ENCODE measurements around the gene ACTN1.
"Not testable (repeated sequence)": the region's sequence is repeated elsewhere in the genome, so short reads cannot be mapped to it uniquely, and the experiment has no call there.

The ACTN1 gene

DNA sequence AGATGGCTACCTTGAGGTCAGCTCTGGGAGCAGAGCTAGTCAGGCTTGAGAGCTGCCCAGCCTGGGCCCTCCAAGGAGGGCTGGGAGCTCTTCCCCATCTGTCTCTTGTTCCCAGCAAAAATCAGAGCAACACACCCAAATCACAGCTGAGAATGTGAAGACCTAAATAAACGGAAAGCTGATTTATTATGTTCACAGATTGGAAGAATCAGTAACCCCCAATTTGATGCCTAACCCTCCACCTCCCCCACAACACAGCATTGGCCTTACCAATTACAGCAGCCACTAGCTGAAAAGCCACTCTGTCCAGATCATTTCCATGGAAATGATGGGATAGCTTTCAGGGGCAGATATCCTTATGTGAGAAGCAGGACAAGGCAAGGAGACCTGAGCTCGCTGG, 7.1 kb upstream of the ACTN1 start:
- DNase-seq, result no peak

DNA sequence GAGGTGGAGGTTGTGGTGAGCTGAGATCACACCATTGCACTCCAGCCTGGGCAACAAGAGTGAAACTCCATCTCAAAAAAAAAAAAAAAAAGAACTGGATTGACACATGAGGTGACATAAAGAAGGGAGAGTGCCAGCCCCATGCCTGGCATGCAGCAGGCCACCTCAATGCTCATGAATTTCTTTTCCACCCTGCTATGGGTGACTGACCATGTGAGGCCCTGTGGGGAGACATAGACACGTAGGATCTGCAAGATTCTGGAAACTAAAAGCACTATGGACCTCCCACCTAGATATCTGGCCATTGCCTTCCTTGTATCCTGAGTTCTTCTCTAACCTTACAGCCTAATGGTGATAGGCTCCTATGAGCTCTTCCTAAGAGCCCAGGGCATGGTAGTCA, 5.6 kb upstream of the ACTN1 start:
- no peak for DNase-seq

DNA sequence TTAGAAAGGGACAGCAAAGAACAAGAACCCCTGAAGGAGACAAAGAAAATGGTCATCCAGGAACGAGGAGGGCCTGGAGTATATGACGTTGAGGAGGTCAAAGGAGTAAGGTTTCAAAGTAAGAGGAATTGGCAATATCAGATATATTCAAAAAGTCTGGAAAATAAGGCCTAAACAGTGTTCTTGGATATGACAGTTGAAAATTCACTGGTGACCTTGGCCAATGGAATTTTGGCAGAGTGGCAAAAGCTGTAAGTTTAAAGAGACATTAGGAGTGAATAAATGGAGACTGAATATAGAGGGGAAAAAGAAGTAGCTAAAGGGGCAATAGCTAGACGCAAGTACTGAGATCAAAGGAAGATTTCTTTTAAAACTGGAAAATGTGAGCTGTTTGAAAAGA, 4.1 kb upstream of the ACTN1 start:
- DNase-seq, result no peak

DNA sequence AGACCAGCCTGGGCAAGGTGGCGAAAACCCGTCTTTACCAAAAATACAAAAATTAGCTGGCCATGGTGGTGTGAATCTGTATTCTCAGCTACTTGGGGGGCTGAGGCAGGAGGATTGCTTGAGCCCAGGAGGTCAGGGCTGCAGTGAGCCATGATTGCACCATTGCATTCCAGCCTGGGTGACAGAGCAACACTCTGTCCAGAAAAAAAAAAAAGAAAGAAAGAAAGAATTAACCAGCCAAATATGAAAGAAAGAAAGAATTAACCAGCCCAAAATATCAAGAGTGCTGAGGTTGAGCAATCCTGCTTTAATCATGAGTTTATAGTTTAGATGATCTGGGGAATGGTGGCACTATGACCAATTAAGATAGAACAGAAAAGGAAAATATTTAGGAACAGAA, 3.5 kb upstream of the ACTN1 start:
- DNase-seq, result no peak

DNA sequence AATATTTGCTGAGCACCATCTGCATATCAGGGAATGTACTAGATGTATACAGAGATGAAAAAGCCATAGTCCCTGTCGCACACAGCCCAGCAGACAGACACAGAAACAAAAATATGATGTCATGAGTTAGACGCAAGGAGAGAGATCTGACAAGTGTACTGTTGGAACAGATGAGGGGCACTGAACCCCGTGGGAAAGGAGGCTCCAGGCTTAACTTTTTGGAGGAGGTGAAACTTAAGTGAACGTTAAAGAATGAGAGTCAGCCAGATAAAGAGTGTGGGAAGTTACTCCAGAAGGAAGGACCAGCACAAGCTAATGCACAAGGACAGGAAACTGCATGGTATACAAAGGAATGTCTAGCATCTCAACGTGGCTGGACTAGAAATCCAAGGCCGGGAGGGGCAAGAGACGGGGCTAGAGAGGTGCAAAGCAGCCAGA, 2.5 kb upstream of the ACTN1 start:
- DNase-seq, result no peak

DNA sequence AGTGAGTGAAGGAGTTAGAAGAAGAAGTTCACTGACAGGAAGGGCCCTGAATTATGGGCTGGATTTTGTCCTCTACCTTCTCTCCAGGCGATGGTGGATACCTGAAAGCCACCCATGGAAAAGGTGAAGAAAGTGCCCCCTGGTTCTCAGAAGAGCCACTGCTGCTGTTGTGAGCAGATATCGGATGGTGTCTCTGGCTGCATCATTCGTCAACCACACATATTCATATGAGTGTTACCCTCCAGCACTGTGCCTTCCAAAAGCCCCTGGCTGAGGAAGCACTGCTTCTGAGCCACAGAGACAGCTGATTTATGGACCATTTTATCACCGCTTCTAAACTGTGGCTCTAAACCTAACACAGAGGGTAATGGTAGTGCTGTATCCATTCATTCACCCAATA, 2.0 kb upstream of the ACTN1 start:
- DNase-seq, result no peak

DNA sequence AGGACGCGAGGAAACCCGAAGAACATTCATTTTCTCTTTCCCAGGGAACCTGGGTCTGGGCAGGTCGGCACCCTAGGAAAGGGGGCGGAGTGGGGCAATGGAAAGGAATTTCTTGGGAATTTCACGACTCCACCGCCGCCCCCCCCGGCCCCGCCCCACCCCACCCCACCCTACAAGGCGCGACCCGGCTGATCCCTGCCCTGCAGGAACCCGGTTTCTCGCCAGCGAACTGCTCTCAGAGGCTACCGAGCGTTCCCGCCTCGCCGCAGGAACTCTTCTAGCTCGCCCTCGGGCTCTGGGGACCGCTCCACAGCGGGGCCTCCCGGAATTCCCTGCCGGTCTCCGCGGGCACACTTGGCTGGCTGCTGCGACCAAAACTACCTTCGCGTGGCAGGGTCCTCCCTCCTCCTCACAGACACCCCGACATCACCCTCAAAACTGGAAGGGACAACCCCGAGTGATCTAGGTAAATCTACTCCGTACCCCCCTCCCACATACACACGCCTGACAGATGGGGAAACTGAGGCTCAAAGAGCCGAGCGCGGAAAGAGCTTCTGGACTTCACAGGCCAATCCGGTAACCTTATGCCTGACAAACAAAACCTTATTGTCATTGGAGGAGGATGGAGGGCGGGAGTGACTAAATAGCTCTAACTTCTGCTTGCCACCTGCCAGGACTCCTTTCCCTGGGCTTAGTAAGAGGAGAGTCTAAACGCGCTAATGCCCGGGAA, 785 bp upstream of the ACTN1 start:
- no peak for DNase-seq

DNA sequence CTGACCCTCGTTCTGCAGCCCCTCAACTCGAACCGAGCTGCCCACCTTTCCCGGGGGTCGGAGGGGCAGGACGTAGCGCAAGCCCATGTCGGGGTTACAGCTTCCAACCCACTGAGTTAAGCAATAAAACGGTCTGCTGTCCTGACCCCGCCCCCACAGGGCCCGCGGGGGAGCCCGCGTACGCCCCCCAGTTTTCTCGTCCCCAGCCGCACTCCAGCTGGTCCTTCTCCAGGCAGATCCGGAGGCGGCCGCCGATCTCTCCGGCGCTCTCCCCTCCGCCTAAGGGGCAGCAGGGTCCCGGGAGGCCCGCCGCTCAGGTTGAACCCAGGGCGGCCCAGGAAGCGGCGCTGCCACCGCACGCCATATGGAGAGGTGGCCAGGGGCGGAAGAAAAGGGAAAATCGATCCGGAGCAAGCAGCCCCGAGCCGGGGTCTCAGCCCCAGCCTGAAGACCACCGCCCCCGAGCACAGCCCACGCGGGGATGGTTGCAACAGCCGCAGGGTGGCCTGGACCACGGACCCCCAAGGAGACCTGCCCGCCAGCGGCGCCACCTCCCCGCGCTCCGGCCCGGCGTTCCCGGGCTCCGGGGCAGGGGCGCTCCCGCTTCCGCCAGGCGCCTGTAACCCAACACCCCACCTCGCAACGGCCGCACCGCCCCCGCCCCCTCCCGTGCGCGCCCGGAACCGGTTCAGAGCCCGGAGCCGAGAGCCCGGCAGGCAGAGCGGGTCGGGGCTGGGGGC, 760 bp downstream of the ACTN1 start:
- no peak for DNase-seq

DNA sequence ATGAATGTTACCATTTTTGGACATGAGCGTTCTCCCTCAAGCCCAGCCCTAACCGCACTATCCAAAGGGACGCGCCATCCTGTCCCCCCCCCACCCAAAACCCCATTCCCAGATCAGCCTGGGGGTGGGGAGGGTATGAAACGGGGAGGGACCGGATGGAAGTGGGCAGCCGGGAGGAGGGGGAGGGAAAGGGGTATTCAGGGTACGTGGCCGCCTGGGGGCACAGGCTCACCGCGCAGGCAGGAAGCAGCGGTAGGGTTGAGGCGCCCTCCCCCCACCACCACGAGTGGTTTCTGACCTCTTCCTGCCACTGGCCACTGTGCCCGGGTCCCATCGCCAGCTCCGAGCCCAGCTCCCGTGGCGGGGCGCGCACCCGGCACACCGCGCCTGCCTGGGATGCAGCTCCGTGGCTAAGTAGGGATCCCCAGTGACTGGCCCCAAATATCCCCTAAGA, 1.4 kb downstream of the ACTN1 start:
- no peak for DNase-seq

DNA sequence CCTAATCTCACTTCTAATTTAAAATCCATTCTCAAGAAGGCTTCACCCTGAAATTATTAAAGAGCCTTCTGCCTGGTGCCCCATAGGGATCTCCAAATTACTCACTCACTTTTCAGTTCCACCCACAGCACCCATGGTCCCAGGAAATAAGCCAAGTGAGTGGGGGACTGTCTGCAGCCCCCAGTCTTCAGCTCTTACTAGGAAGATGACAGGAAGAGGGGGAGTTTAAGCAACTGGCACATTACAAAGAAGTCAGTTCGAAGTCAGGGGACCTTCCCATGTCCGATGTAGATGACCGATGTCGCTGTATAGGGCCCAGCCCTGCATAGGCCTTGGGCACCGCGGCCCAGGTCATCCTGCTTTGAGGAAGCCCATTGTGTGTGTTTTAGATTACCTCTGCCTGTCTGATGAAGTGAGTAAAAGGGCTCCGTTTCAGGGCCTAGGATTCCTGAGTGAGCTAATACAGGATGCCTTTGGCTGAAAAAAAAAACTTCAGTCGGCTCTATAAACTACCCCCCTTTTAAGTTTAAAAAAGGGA, 1.9 kb downstream of the ACTN1 start:
- DNase-seq, result no peak

DNA sequence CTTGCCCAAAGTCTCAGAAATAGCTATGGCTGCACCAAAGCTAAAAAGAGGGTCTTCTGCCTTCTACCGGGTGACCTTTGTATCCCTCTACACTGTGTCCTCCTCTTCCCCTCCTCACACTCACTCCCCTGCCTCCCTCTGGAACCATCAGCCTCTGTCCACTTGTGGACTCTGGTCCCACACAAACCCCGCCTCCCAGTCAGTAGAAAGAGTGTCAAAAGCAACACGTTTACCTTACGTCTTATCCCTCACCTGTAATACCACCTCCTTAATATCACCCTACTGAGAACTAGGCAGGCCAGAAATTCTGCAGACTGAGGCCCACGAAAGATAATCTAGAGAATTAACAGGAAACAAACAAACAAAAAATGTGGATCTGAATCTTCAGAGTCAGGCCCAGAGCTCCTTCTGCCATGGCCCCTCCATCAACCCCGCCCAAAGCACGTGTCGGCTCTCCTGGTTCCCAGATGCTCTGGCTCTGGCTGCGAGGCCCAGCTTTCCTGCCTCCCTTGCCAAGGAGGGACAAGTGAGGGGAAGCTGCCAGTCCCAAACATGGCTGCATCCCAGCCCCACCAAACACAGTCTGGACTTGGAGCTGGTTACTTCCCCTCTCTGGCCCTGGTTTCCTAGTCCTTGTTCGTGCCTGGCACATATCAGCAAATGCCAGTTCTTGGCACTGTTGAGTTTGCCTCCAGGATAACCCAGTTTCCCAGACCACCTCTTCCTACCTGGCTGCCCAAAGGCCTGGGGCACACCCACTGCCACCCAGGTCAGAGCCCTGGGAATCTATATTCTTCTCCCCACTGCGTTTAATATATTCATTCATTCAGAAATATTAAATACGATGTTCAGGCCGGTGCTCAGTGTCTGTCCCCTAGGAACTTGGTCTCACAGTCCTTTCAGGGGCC, 2.7 kb downstream of the ACTN1 start:
- no peak for DNase-seq

DNA sequence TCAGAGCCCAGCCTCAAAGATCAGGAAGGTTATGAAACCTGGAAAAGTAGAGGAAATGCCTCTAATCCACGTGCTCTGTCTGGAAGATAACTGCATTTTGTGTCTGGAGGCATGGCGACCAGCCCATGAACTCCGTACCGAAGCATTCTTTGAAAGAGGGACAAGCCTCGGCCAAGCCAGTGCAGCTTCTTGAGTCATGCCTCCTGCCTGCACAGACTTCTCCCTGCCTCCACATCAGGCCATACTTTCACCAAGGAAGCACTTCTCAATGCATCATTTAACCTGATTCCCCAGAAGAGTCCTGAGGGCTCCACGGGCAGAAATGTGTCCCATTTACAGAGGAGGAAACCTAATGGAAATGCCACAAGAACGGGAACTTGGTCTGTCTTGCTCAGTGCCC, 3.4 kb downstream of the ACTN1 start:
- no peak for DNase-seq

DNA sequence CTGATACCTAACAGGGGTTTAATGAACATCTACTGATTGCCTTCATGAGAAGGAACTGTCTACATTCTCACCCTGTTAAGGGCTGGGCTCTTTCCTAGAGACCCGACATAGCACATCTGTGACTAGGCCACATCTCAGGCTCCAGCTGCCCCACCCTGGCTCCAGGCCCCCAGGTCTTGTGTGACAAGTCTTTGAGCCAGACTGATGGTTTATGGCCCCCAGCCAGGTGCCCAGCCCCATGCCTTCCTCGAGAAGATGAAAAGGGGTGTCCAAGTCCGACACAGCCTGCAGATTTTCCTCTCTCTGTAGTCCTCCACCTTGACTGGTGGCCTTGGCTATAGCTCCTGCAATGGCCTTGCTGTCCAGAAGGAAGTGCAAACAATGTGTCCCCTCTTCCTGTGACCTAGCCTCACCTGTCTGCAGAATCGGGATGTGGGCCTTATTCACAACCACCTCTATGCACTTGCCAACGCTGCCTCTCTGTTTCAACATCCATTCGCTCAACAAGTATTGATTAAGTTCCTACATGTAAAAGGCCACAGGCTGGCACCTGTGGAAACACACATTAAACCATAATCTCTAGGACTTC, 4.2 kb downstream of the ACTN1 start:
- no peak for DNase-seq

DNA sequence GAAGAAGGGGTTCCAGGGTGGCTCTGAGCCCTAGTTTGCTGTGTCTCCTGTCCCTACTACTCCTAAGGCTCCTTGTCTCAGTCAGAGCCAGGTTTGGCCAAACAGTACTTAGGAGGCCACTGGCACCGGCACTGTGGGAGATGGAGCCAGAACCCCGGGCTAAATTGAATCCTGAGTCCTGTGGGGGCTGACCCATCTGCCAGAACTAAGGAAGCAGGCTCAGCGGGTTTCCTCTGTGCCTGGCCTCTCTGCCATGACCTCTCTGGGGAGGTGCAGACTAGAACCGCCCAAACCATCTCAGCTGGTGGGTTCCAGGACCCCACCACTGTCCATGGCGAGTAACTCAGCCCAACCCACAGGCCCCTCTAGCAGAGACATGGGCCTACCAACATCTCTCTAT, 5.5 kb downstream of the ACTN1 start:
- DNase-seq, result no peak

DNA sequence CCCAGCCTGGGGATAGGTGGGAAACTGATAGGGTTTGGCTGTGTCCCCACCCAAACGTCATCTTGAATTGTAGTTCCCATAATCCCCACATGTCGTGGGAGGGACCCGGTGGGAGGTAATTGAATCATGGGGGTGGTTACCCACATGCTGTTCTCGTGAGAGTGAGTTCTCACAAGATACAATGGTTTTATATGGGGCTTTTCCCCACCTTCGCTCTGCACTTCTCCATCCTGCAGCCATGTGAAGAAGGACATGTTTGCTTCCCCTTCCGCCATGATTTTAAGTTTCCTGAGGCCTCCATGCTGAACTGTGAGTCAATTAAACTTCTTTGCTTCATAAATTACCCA, 5.9 kb downstream of the ACTN1 start:
- not testable (repeated sequence) for DNase-seq

DNA sequence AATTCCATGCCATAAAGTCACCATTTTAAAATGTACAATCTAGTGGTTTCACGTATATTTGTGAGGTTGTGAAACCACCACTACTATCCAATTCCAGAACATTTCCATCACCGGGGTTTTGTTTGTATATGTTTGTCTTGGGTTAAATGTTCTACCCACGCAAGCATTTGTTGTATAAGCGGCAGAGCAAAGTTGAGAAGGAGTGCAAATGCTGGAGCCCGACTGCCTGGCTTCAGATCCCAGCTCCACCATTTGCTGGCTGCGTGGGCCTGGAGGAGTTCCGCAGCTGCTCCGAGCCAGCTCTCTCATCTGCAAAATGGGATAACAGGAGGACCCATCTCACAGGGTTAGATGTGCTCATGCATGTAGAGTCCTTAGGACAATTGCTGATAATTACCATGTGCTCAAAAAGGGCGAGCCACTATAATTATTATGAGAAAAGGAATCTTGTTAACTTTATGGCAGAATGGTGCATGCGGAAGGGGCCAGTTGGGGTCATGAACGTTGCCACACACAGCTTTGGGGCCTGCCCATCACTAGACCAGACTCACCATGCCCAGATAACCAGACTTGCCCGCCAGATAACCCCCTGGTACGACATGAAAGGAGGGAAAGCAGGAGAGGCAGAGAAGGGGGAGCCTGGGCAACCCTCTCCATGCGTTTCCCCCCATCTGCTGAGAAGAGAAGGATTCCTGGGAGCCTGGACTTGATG, 6.4 kb downstream of the ACTN1 start:
- no peak for DNase-seq

DNA sequence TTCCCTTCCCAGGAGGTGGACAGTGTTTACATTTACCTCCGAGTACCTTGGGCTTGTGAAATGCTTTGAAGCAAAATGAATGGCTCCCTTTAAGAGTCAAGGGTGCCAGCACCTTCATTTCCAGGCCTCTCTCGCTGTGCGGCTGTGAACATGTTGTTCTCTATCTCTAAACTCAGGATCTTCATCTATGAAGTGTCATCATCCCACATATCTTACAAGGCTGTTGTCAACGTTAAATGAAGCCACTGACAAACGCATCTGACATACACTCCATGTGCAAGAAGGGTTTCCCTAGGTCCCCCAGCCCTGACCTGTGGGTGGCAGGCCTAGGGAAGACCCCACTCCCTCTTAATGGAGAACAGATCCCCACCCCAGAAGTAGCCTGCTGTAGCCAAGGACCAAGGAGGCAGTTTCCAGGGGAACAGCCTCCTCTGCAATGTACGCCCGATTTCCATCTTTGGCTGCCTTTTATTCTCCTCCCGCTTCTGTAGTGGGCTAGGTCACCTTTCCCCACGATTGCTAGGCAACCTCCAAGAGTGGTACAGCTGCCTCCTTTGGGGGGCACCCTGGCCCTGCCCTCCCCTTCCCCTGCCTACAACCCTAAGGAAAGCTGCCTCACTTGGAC, 7.6 kb downstream of the ACTN1 start:
- DNase-seq, result no peak

DNA sequence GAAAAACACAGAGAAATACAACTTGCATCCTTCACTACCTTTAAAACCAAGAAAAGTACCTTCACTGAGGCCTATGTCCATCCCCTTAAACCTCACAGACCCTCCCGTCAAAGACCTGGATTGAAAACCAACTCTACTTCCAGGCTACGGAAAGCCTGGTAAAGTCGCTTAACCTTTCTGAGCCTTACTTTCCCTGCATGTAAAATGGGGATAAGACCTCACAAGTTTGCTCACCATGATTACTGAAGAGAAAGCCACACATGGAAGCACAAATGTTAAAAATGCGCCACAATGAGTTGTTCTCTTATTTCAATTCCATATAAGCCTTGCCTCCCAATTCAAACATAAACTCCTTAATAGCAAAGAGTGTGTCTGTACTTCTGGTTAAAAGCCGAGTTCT, 8.4 kb downstream of the ACTN1 start:
- no peak for DNase-seq

DNA sequence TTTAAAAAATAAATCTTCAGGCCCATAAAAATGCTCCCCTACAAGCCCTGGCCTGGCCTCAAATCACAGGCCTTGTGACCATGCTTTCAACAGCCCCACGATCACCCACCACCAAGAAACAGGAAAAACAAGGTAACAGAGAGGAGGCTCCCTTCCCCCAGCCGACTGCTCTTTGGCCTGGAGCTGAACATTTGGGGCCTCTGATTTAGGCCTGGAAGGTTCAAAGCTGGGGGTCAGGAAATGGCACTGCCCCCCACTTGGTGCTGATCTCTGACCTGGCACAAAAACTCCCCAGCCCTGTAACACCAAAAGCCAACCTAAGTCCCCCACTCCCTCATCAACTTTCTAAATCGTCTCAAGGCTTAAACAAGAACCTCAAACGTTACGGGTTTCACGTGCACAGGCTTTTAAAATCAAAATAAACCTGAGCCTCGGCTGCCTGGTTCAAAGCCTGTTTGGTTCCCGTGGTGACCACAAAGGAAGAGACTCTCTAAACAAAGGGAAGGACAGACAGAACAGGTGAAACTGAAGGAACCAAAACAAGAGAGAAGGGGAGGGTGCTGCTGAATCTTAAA, 9.0 kb downstream of the ACTN1 start:
- DNase-seq, result no peak

DNA sequence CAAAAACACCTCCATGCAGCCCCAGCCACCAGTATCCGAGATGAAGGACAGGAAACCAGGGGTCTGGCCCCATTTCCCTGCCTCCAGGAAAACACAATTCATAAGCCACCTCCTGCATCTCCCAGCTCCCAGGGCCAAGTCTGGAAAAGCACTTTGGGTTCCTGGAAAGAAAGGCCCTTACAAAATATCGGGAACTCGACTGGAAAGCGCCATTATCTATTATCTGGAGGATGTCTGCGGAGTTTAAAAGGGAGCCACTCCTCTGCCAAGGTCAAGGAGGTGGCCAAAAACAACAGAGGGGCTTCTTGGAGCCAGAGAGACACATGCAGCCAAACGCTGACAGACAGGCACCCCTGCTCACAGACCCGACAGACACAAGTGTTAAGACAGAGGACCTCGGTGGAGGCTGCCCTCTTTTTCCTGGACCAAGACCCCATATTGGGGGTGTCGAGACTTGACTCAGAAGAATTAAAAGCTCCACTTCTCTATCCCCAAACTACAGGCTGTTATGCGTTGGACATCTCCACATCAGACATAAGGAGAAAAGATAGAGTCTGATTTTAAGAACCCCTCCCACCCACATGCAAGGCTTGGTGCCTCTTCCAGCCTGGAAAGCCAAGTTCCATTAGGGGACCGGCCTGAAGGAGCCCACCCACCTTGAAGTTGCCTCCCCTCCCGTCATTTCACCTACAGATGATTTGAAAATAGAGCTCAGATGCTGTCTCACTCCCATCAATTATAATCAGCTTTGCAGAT, 9.6 kb downstream of the ACTN1 start:
- DNase-seq, result no peak

DNA sequence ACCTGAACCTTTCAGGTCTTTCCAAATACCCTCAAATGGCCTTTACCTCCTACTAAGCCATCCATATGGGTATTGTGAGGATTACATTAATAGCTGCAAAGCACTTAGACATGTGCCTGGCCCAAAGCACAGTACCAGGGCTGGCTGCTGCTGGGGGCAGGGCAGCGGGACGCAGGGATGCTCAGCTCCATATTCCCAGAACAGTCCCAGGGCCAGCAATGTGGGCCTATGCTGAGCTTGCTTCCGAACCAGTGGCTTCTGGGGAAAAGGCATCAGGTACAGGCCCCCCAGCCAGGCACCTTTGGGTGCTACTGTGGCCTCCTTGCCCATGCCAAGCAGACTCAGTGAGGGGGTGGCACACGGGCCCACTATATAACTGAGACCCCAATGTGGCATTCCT, 10.4 kb downstream of the ACTN1 start:
- DNase-seq, result no peak
